ENCODE measurements around the gene ATG10.

Gene ATG10

GRCh38 chr5:82301190-82301589, 329.4 kb downstream of the ATG10 start:
- no peak for DNase-seq (ENCODE audit: low spot score)
- ChIA-PET CTCF (interaction anchor here (0.6 to 0.7 kb wide), 2 partner anchors 208 to 1053 kb away, joined by 3 read pairs; no protein-coding TSS in a partner anchor), POLR2A (ENCODE audit: low non-redundant PET) (no interaction called here)
- H3K27ac ChIP-seq = no peak overlapping the region
- no peak for TF ChIP-seq CTCF (conservative IDR thresholded peaks at IDR 0.05; ENCODE audit: low read depth)

Measured in RWPE1 (cell line).